HG03457 (cell line): ENCODE measurements around the gene PCSK7.

ENCODE experiments used
- ATAC-seq: cut with Tn5 transposase; IDR thresholded peaks from one replicate; pipeline ENCODE4 v1.9.1; 2021; ENCODE audit warnings: moderate number of reproducible peaks; ENCODE audit not compliant: unreplicated experiment

Gene PCSK7

DNA sequence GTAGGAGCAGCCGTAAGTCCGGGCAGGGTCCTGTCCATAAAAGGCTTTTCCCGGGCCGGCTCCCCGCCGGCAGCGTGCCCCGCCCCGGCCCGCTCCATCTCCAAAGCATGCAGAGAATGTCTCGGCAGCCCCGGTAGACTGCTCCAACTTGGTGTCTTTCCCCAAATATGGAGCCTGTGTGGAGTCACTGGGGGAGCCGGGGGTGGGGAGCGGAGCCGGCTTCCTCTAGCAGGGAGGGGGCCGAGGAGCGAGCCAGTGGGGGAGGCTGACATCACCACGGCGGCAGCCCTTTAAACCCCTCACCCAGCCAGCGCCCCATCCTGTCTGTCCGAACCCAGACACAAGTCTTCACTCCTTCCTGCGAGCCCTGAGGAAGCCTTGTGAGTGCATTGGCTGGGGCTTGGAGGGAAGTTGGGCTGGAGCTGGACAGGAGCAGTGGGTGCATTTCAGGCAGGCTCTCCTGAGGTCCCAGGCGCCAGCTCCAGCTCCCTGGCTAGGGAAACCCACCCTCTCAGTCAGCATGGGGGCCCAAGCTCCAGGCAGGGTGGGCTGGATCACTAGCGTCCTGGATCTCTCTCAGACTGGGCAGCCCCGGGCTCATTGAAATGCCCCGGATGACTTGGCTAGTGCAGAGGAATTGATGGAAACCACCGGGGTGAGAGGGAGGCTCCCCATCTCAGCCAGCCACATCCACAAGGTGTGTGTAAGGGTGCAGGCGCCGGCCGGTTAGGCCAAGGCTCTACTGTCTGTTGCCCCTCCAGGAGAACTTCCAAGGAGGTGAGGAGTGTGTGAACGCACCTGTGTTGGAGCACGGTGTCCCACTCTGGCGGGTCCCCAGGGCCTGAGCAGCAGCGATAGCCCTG, 32.6 kb downstream of the PCSK7 start, which contains the start of gene TAGLN:
TAGLN (plus strand) TSS at position 318 of the 863 bp plus-strand sequence. CDS start 3,644 bp downstream, outside the sequence.
- ATAC-seq, result no peak

DNA sequence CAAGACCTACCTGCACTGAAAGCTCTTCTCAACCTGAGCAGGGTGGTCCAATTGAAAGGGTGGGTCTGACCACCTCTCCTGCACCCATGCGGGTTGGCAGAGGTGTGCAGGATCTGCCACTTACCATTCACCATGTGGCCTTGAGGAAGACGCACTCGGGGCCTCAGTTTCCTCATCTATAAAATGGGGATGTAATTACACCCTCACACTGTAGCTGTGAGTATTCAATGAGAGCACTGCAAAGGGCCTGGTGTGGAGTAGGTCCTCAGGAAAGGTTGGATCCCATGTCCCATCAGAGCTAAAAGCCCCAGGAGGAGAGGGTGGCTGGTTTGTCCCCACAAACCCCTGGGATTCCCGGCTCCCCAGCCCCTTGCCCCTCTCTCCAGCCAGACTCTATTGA, 33.3 kb downstream of the PCSK7 start:
- ATAC-seq, result no peak

DNA sequence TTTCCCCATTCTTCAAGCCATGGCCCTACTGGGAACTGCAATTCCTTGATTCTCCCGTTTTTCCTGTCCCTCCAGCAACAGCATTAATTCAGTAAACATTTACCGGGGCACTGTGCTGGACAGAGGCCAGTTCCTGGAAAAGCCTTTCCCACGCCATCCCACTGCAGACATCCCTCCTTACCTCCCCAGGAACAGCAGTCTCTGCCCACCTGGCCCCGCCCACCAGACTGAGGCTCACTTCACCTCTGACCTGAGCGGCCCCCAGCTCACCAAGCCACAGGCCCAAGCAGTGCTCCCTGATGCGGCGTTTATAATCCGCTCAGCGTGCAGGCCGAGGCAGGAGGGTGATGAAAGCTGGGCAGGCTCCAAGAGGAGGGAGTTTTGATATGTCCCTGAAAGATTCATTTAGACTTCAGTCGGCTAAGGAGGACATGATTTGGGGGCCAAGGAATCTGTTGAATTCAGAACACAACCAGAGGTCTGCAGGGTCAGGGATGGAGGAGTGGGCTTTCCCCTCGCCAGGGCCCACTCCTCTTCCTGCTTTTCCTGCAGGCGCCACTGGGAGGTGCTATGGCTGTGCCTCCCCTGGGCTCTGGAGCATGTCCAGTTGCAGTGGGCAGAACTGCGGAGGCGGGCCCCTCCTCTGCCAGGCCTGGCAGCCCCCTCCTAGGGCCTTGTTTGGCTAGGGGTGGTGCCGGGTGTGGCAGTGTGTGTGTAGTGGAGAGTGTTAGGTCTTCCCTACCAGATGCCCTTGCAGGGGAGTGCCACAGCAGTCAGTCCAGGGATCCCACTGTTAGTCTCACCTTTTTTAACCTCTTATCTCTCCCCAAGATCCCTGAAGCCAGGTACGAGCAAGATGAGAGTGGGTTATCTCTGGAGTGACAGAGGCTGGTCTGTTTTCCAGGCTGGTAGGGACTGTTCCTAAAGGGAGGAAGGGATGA, 34.1 kb downstream of the PCSK7 start:
- no peak for ATAC-seq

DNA sequence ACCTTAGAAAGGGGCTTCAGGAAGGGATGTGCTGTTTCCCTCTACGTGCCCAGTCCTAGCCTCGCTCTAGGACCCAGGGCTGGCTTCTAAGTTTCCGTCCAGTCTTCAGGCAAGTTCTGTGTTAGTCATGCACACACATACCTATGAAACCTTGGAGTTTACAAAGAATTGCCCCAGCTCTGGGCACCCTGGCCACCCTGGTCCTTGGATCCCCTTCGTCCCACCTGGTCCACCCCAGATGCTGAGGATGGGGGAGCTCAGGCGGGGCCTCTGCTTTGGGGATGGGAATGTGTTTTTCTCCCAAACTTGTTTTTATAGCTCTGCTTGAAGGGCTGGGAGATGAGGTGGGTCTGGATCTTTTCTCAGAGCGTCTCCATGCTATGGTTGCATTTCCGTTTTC, 34.9 kb downstream of the PCSK7 start:
- ATAC-seq, result no peak

DNA sequence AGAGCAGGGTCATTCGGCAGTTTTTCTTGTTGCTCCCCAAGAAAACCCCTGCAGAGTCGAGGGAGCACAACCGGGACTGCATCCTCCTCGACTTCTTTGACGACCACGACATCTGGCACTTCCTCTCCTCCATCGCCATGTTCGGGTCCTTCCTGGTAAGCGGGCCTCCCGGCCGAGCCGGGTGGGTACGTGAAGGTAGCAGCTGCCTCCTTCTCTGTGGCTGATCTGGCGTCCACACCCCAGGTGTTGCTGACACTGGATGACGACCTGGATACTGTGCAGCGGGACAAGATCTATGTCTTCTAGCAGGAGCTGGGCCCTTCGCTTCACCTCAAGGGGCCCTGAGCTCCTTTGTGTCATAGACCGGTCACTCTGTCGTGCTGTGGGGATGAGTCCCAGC, 36.1 kb downstream of the PCSK7 start:
- no peak for ATAC-seq

DNA sequence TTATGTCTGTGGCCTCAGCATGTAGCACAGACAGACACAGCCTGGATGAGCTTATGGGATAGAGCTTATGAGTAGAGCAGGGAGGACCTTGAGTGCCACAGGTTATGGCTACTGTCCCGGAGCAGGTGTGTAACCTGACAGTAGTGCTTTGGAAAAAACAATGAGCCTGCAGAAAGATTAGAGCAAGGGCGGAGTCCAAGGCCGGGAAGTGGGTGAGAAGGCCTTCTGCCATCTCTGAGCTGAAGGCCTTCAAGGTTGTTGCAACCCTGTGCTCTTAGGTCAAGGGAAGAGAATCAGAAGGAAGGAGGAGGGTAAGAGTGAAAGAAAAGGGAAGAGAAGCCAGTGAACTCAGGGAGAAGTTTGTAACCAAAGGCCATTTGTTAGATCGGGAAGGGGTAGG, 36.6 kb downstream of the PCSK7 start:
- ATAC-seq, result no peak

DNA sequence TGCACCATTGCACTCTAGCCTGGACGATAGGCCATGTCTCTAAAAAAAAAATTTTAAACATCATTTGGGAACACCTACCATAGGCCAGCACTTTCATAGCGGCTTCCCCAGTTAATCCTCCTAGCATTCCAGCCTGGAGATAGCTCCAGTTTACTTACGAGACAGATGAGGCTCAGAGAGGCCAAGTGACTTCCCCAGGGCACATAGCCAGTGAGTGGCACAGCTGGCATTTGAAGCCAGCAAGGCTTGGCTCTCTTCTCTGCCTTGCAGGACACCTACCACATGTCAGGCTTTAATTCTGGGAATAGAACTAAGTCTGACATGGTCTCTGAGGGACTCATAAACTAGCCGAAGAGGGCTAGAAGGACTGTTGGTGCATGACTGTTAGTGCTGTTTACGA, 37.6 kb downstream of the PCSK7 start:
- ATAC-seq, result no peak

DNA sequence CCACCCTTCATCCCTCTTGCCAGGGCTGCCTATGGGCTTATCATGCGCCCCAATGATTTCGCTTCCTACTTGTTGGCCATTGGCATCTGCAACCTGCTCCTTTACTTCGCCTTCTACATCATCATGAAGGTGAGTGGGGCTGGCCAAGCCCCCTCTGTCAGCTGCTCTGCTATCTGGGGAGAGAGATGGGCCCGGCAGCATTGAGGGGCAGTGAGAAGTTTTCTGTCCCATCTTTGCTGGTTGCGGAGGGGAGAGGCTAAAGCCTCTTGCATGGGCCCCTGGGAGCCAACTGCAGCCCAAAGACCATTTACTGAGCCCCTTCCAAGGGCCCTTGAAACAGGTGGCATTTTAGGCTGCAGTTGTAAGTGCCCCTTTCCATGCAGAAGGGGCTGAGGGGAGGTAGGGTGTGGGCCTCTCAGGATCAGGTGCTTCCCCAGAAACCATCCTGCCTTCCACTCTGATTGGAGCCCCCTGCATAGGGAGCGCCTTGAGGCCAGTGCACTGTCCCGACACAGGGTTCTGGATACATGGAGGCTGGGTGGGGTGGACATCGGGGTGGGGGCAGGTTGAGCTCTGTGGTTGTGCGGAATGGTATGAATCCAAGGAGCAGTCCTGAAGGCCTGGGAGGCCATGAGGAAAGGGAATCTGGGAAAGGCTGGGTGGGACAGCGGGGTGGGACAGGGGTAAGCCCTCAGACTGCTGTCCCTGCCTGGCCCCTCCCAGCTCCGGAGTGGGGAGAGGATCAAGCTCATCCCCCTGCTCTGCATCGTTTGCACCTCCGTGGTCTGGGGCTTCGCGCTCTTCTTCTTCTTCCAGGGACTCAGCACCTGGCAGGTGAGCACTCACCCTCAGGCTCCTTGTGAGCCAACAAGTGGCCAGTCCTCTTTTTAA, 38.5 kb downstream of the PCSK7 start:
- no peak for ATAC-seq

DNA sequence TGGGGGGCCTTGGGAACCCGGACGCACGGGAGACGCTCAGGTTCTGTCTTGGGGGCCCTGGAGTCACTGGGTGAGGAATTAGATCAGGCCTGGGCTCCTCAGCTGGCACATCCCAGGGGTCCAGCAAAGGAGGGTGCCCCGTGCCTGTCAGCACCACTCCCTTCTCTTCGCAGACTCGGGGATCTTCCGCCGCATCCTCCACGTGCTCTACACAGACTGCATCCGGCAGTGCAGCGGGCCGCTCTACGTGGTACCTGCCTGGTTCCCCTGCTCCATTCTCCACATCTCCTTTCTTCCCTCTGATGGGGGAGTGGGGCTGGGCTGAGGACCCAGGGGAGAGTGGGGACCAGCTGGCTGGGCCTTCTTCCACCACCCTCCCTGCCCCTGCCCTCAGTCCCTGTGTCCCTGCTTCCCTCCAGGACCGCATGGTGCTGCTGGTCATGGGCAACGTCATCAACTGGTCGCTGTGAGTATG, 39.4 kb downstream of the PCSK7 start:
- ATAC-seq, result no peak

DNA sequence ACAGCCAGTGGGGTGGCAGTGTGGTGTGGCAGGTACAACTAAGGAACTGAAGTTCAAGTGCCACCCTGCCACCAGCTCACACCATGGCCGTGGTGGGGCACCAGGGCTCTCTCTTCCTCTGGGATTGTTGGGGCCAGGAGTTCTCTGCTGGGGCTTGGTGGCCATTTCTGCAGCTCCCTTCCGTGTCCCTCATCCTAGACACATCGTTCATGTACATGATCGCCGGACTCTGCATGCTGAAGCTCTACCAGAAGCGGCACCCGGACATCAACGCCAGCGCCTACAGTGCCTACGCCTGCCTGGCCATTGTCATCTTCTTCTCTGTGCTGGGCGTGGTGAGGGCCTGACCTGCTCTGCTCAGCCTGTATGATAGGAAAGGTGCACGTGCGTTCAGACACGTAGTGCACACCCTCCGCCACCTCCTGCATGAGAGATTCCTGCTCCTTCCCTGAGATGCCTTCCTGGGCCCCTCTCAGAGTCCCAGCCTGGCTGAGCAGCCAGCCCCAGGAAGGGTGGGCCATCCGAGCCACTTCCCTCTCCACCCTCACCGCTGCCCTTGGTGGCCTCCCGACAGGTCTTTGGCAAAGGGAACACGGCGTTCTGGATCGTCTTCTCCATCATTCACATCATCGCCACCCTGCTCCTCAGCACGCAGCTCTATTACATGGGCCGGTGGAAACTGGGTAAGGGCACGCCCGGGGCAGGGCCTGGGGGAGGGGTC, 40.0 kb downstream of the PCSK7 start:
- no peak for ATAC-seq

DNA sequence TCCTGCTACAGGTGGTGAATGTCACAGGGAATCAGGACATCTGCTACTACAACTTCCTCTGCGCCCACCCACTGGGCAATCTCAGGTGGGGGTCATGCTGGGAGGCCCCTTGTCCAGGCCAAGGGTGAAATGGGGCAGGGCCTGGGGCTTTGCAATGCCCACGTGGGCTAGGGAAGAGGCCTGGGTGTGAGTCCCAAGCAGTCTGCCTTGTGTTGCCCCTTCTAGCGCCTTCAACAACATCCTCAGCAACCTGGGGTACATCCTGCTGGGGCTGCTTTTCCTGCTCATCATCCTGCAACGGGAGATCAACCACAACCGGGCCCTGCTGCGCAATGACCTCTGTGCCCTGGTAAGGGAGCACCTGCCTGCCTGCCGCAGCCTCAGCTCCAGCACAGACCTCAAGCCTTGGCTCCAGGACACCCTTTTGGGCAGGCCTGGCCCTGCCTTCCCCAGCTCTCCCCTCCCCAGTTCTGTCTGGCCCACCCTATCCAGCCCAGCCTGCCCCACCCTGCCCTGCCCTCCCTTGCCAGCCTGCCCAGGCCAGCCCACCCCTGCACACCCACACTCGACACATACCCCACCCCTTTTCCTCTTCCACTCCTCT, 41.8 kb downstream of the PCSK7 start:
- ATAC-seq, result no peak

DNA sequence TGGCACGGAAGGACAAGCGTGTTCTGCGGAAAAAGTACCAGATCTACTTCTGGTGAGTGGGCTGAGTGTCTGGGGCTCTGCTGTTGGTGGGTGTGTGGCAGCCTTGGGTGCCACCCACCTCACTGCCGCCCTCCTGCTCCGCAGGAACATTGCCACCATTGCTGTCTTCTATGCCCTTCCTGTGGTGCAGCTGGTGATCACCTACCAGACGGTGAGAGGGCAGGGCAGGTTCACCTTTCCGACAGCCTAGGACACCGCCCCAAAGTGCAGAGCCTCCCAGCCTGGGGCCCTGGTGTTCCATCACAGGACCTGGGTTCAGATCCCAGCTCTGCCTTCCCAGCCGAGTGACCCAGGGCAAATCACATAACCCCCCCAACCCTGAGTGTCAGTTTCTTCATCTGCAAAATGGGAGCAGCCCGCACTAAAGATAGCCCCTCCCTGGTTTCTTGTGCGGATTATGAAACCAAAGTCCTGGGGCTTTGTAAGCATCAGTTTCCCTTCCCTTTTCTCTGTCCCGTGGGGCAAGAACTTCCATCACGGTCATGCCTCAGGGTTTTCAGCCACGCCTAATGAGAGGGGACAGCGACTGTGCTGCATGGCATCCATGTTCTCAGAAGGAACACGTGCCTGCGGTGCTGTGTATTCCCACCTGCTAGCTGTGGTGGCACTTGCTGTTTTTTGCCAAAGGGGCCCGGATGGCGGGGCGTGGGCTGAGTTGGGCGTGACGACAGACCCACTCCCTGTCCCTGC, 42.5 kb downstream of the PCSK7 start:
- ATAC-seq, result no peak

DNA sequence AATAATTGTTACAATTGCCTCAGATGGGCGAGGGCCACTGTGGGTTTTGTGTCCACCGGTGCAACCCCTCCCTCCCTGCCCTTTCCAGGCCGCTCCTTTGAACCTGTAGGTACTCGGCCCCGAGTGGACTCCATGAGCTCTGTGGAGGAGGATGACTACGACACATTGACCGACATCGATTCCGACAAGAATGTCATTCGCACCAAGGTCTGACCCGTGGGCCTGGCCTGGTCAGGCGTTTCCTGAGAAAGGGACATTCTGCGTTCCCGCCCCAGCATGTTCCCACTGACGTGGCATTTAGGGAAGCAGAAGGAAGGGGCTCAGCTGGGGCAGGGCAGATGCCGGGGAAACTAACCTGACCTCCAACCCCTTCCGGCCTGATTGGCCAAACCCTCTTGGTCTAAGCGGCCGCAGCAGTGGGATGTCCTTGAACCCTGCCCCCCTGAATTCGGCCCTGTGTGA, 43.2 kb downstream of the PCSK7 start:
- ATAC-seq, result no peak

DNA sequence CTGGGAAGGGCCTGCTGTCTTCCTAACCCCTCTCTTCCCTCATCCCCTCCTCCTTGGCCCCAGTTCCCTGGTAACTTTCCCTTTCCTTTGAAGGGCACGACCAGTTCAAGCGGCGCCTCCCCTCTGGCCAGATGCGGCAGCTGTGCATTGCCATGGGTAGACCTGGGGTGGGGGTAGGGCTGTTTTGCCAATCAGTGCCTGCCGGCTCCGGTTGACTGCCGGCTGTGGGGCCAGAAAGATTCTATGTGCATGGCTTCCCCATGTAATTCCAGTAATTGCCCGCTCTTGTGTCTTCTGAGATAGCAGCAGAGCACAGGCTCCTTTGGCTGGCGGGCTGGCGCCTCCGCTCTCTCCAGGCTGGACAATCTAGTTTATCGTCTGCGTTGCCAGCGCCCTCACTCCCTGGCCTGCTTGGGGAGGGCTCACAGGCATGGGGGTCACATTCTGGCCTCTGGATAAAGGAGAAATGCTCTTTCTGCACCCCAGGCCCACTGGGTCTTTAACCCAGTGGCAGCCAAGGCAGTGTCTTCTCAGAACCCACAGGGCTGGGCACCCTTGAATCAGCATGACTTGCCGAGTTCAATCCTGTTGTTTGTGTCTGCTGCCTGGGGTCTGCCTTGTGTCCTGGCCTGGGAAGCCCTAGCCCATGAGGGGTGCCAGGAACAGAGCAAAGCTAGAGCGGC, 43.9 kb downstream of the PCSK7 start:
- no peak for ATAC-seq

DNA sequence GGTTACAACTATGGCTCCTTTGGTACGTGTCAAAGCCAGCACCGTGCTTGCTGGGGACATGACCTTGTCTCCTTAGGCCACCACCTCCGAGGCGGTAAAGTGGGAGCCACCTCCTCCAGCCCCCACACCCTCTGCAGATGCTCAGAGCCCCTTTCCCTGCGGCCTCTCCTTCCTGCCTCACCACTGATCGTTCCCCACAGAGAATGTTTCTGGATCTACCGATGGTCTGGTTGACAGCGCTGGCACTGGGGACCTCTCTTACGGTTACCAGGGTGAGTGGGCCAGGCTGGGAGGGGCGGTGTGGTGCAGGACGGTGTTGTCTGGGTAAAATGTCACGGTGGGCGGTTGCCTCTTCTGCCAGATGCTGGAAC, 44.5 kb downstream of the PCSK7 start:
- no peak for ATAC-seq

DNA sequence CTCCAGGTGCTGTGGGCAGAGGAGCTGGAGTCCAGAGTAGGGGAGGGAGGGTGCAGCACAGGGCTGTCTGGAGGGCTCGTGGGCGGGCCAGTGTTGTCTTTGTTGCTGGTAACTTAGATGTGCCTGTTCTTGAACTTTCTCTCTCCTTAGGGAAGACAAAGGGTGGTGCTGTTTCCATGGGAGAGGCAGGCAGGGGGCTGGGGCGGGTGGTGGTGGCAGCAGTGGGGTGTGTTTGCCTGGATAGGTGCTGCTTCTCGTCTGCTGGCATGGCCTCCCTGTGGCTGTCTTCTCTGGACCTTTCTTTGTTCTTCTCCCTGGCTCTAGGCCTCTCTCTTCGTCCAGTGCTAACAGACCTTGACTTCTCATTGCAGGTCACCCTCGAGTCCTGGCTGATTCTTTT, 44.9 kb downstream of the PCSK7 start:
- no peak for ATAC-seq

DNA sequence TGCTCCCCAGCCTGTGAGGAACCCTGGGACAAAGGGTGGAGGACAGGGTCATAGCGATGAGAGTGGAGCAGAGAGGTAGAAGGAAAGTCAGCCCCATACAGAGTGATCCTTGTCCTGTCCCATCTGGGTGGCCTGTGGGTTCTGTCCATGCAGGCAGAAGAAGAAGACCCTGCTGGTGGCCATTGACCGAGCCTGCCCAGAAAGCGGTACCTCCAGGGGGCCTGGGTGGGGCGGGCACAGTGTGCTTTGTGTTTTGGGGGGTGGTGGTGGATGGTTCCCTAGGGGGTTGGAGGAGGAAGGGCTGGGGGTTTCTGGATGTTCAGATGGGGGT, 45.5 kb downstream of the PCSK7 start:
- no peak for ATAC-seq

DNA sequence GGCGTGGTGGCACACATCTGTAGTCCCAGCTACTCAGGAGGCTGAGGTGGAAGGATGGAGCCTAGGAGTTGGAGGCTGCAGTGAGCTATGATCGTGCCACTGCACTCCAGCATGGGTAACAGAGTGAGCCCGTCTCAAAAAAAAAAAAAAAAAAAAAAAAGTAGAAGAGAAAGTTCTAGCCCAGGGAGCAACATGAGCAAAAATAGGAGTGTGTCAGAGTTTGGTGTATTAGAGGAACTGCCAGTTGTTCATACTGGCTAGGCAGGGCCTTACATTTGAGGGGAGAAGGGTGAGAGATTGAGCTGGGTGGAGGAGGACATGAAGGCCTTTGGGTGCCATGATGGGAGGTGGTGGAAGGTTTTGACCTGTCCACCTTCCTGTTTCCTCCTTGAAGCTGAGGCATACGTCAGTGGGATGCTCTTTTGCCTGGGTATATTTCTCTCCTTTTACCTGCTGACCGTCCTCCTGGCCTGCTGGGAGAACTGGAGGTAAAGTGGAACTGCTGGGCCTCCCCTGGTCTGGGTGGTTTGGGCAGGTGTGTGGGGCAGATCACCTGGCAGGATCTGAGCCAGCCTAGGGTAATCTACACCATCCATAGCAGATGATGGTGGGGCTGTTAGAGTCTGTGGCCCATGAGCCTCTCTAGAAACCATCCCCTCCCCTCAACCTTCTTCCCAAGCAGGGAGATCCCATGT, 46.0 kb downstream of the PCSK7 start:
- no peak for ATAC-seq
